Gastrocnemius medialis (tissue), 4 donors: ENCODE data around the gene RUFY1. TPM values are rescaled to one million over a fixed set of nuclear protein-coding genes. Genes with fewer than 3 reads are reported as not detected.

Source experiments
- ATAC-seq, 2 donors: fragments of 150-250 bp; one replicate each; pipeline ENCODE4 v1.9.1; 2016
- DNase-seq, 2 donors: peaks; one replicate each; pipeline ENCODE4 v3.0.0-alpha.2; 2019
- H3K27ac ChIP-seq, 4 donors: fragments of 200-600 bp; sonication (generic); 1 replicate in 1 of 4; 2 replicates in 3 of 4; pipeline ENCODE4 v1.5.1; 2016 to 2018; ENCODE audit warnings: mild to moderate bottlenecking in 2 of 4, moderate library complexity in 1 of 4
- H3K27me3 ChIP-seq, 3 donors: fragments of 200-600 bp; sonication (generic) in 2 of 3; 1 replicate in 1 of 3; 2 replicates in 2 of 3; pipeline versions ENCODE4 v1.5.1 to v1.6.0; 2016 to 2019; ENCODE audit warnings: mild to moderate bottlenecking in 1 of 3, moderate library complexity in 1 of 3
- H3K36me3 ChIP-seq, 2 donors: fragments of 200-600 bp; sonication (generic) in 1 of 2; one replicate each; pipeline ENCODE4 v1.5.1; 2017 to 2018
- H3K4me1 ChIP-seq, 2 donors: fragments of 200-600 bp; sonication (generic) in 1 of 2; one replicate each; pipeline ENCODE4 v1.5.1; 2016 to 2017; ENCODE audit warnings: mild to moderate bottlenecking in 2 of 2
- H3K4me3 ChIP-seq, 4 donors: fragments of 200-600 bp; sonication (generic) in 3 of 4; 1 replicate in 1 of 4; 2 replicates in 3 of 4; pipeline ENCODE4 v1.5.1; 2016 to 2019; ENCODE audit warnings: mild to moderate bottlenecking in 2 of 4
- H3K9me3 ChIP-seq, 3 donors: fragments of 200-600 bp; sonication (generic) in 2 of 3; 1 replicate in 1 of 3; 2 replicates in 2 of 3; pipeline ENCODE4 v1.5.1; 2016 to 2019
- CTCF ChIP-seq, 5 experiments: fragments of 450-650 bp in 3 of 5; fragments of 200-600 bp in 2 of 5; sonication (generic) in 2 of 5; IDR thresholded peaks in 4 of 5; conservative IDR thresholded peaks in 1 of 5; 1 replicate in 4 of 5; 2 replicates in 1 of 5; pipeline ENCODE4 v1.5.1; 2016 to 2019; ENCODE audit warnings: antibody characterized with exemption in 5 of 5, mild to moderate bottlenecking in 3 of 5, moderate library complexity in 3 of 5
- POLR2A ChIP-seq, 2 donors: fragments of 450-650 bp; IDR thresholded peaks; one replicate each; pipeline ENCODE4 v1.6.1; 2017; ENCODE audit warnings: antibody characterized with exemption in 2 of 2, mild to moderate bottlenecking in 2 of 2, moderate library complexity in 2 of 2
- in situ Hi-C, 4 donors: fragments of 200-750 bp; cut with MboI; loops; one replicate each; pipeline versions ENCODE4 v1.15.0 to v1.8.0; 2017; ENCODE audit warnings: low sequenced_read_pairs in 4 of 4
- intact Hi-C: fragments of 100-400 bp; cut with DNase I; formaldehyde crosslinking; loops from one replicate; pipeline ENCODE4 v1.15.1; 2023; ENCODE audit warnings: low total_unique reads
- total RNA-seq, 4 donors: library from RNA; depleted of rRNA; stranded (reverse); fragments of >200 nt; gene quantifications; one replicate each; pipeline versions ENCODE4 v1.1.0 to v1.2.3, GENCODE V29; 2016

The RUFY1 gene
- total RNA-seq, 4 donors from 2014 or later: 19.6 to 36.3 (median 26.0) TPM

- peak in 1 of 5 experiments; percentile 22 for TF ChIP-seq CTCF (IDR thresholded peaks at IDR 0.05 in 4 of 5, conservative IDR thresholded peaks at IDR 0.05 in 1 of 5)
- TF ChIP-seq POLR2A (IDR thresholded peaks at IDR 0.05): peak in 1 of 2 donors; percentile 14
- Histone ChIP-seq H3K4me3 (peak overlapping the region; percentile 47 to 54 (median 48)), H3K4me1 (no peaks in the 10 kb centered on the region), H3K9me3 (no peaks in the 10 kb centered on the region), H3K27me3 (peaks cover 11 to 23% (median 15%) of the 10 kb centered on the region in 3 donors), H3K36me3 (no peaks in the 10 kb centered on the region), H3K27ac (peak overlapping the region in 2 of 4 donors; percentile 38 to 47)
- ATAC-seq (peak in 1 of 2 donors; percentile 30), DNase-seq (peak in 1 of 2 donors; percentile 19)
- in situ Hi-C loops: no loop called here
- intact Hi-C loops: no loop called here
These were observed 20.0 kb upstream of the RUFY1 start for GRCh38 chr5:179530069-179530998.

- intact Hi-C loops (no loop called here), in situ Hi-C loops (no loop called here)
- DNase-seq (no peak), ATAC-seq (no peak)
- H3K27ac ChIP-seq: no peak overlapping the region
- no peak for TF ChIP-seq POLR2A (IDR thresholded peaks at IDR 0.05)
- TF ChIP-seq CTCF (IDR thresholded peaks at IDR 0.05 in 4 of 5, conservative IDR thresholded peaks at IDR 0.05 in 1 of 5): no peak
- H3K27me3 ChIP-seq: peaks cover 11 to 23% (median 12%) of the 10 kb centered on the region in 3 donors
- H3K4me3 ChIP-seq: no peak overlapping the region
- no peaks in the 10 kb centered on the region for H3K9me3 ChIP-seq
- H3K4me1 ChIP-seq: no peaks in the 10 kb centered on the region
- H3K36me3 ChIP-seq: no peaks in the 10 kb centered on the region
These were observed 17.3 kb upstream of the RUFY1 start for GRCh38 chr5:179533024-179533423.

DNA sequence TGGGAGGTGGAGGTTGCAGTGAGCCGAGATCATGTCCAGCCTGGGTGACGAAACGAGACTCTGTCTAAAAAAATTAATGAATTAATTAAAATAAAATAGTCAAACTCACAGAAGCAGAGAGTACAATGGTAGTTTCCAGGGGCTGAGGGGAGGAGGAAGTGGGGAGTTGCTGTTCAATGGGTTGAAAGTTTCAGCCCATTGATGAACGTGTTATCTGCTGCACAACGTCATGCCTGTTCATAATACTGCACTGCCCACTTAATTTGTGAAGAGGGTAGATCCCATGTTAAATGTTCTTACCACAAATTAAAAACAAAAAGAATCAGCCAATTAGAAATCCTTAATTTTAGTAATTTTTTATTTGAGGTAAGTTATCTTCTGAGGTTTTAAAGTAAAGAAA is 16.4 kb upstream of the RUFY1 start:
- intact Hi-C loops: no loop called here
- DNase-seq: no peak
- Histone ChIP-seq H3K27me3 (peaks cover 10 to 22% (median 11%) of the 10 kb centered on the region in 3 donors), H3K27ac (no peak overlapping the region), H3K9me3 (no peaks in the 10 kb centered on the region), H3K4me1 (no peaks in the 10 kb centered on the region), H3K36me3 (no peaks in the 10 kb centered on the region), H3K4me3 (no peak overlapping the region)
- TF ChIP-seq POLR2A (IDR thresholded peaks at IDR 0.05) (no peak), CTCF (IDR thresholded peaks at IDR 0.05 in 4 of 5, conservative IDR thresholded peaks at IDR 0.05 in 1 of 5) (no peak)
- ATAC-seq: no peak
- in situ Hi-C loops: no loop called here

DNA sequence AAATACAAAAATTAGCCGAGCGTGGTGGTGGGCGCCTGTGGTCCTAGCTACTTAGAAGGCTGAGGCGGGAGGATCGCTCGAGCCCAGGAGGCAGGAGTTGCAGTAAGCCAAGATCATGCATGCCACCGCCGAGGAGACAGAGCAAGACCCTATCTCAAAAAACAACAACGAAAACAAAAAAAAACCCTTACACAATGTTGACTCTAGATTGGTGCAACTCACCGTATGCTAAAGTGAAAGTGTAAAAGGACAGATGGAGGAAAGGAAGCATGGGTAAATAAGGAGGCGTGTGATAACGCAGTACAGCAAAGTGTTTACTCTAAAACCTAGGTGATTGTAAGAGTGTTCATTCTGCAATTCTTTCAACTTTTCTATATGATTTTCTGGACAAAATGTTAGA is 15.9 kb upstream of the RUFY1 start:
- no peak overlapping the region for H3K27ac ChIP-seq
- no peaks in the 10 kb centered on the region for H3K36me3 ChIP-seq
- in situ Hi-C loops (no loop called here), intact Hi-C loops (no loop called here)
- DNase-seq (no peak), ATAC-seq (no peak)
- TF ChIP-seq POLR2A (IDR thresholded peaks at IDR 0.05) (no peak), CTCF (IDR thresholded peaks at IDR 0.05 in 4 of 5, conservative IDR thresholded peaks at IDR 0.05 in 1 of 5) (no peak)
- H3K4me1 ChIP-seq: no peaks in the 10 kb centered on the region
- no peaks in the 10 kb centered on the region for H3K9me3 ChIP-seq
- peaks cover 9 to 21% (median 11%) of the 10 kb centered on the region in 3 donors for H3K27me3 ChIP-seq
- H3K4me3 ChIP-seq: no peak overlapping the region
